OCI-LY7 (cell line): Measurements from ENCODE around the gene NCOR2. TPM values are rescaled to one million over a fixed set of nuclear protein-coding genes. Genes with fewer than 3 reads are reported as not detected.

Experiments used
- BruUV-seq: library from RNA; stranded (reverse); fragments of 400-500 nt; replicated peaks from 2 replicates; lab custom pipeline; 2021; lab: Mats Ljungman, UMichigan
- CTCF ChIA-PET: fragments of 300-600 bp; sonication (Branson Sonifier 250); formaldehyde crosslinking; loops from one replicate; lab custom pipeline; 2022; ENCODE audit warnings: antibody characterized with exemption; ENCODE audit not compliant: unreplicated experiment; lab: Charles Lee
- POLR2A ChIA-PET: fragments of 300-600 bp; sonication (Branson Sonifier 250); formaldehyde crosslinking; loops from one replicate; lab custom pipeline; 2022; ENCODE audit warnings: antibody characterized with exemption; lab: Charles Lee
- DNase-seq: peaks from one replicate; pipeline ENCODE4 v3.0.0-alpha.2; 2015; ENCODE audit warnings: low spot score
- H2AFZ ChIP-seq: fragments of 200-600 bp; sonication (generic), shearing (Covaris generic); 2 replicates; pipeline ENCODE4 v1.6.1; 2014; ENCODE audit warnings: mild to moderate bottlenecking, antibody characterized with exemption, low read length, moderate library complexity
- H3K27ac ChIP-seq: fragments of 200-600 bp; sonication (generic); 2 replicates; pipeline ENCODE4 v1.5.1; 2014; ENCODE audit warnings: mixed run types, low read depth, mild to moderate bottlenecking, moderate library complexity, low read length, inconsistent platforms; ENCODE audit not compliant: poor library complexity, severe bottlenecking
- H3K36me3 ChIP-seq: fragments of 200-600 bp; sonication (generic); 2 replicates; pipeline ENCODE4 v1.6.1; 2014; ENCODE audit warnings: mild to moderate bottlenecking, antibody characterized with exemption, low read length, moderate library complexity, mixed read lengths; ENCODE audit not compliant: insufficient read depth
- H3K4me1 ChIP-seq: fragments of 200-600 bp; sonication (generic); 2 replicates; pipeline ENCODE4 v1.5.1; 2014; ENCODE audit warnings: mild to moderate bottlenecking, low read length; ENCODE audit not compliant: insufficient read depth, poor library complexity, severe bottlenecking
- H3K4me2 ChIP-seq: fragments of 200-600 bp; sonication (generic); 2 replicates; pipeline ENCODE4 v1.6.1; 2014; ENCODE audit warnings: mild to moderate bottlenecking, low read length
- H3K4me3 ChIP-seq: fragments of 200-600 bp; sonication (generic); 2 replicates; pipeline ENCODE4 v1.5.1; 2014; ENCODE audit warnings: mild to moderate bottlenecking, low read depth, low read length; ENCODE audit not compliant: poor library complexity, severe bottlenecking
- H3K79me2 ChIP-seq: fragments of 200-600 bp; sonication (generic); 2 replicates; pipeline ENCODE4 v1.6.1; 2016; ENCODE audit warnings: low read depth, mild to moderate bottlenecking, low read length, moderate library complexity, mixed read lengths; ENCODE audit not compliant: insufficient read depth
- H3K9me2 ChIP-seq: fragments of 200-600 bp; sonication (generic); 2 replicates; pipeline ENCODE4 v1.6.1; 2016; ENCODE audit warnings: mild to moderate bottlenecking, low read length, mixed read lengths; ENCODE audit not compliant: insufficient read depth
- H3K9me3 ChIP-seq: fragments of 200-600 bp; sonication (generic); 2 replicates; pipeline ENCODE4 v1.6.1; 2014; ENCODE audit warnings: mild to moderate bottlenecking, mixed run types, low read length, mixed read lengths
- H4K20me1 ChIP-seq: fragments of 200-600 bp; sonication (generic); 2 replicates; pipeline ENCODE4 v1.6.1; 2014; ENCODE audit warnings: mild to moderate bottlenecking, antibody characterized with exemption, low read length, moderate library complexity, mixed read lengths; ENCODE audit not compliant: insufficient read depth
- EZH2phosphoT487 ChIP-seq: fragments of 200-600 bp; sonication (generic); IDR thresholded peaks from 2 replicates; pipeline ENCODE4 v1.6.1; 2018; ENCODE audit warnings: low read depth, borderline replicate concordance, mild to moderate bottlenecking, mixed run types, antibody characterized with exemption, low read length, moderate library complexity, mixed read lengths
- intact Hi-C: fragments of 100-400 bp; cut with micrococcal nuclease; formaldehyde crosslinking; loops from one replicate; pipeline ENCODE4 v1.10.0; 2022; ENCODE audit not compliant: unreplicated experiment
- total RNA-seq, 2 experiments: library from RNA; depleted of rRNA in 1 of 2; stranded (reverse); fragments of >200 nt in 1 of 2; shearing (Covaris generic) in 1 of 2; gene quantifications; 2 replicates each; pipeline ENCODE4 v1.2.3, GENCODE V29; 2014 to 2022
- TF ChIP-seq, protein P1 (sequence below): fragments of 200-600 bp; sonication (generic); conservative IDR thresholded peaks from 2 replicates; pipeline ENCODE4 v1.5.1; 2014; ENCODE audit warnings: mild to moderate bottlenecking, antibody characterized with exemption, low read length, moderate library complexity, mixed read lengths

Gene NCOR2
- total RNA-seq, 2 experiments from 2014 or later: 22.7 to 159 TPM

GRCh38 chr12:124605883-124606774 is 38.7 kb upstream of the NCOR2 start:
- Histone ChIP-seq H2AFZ (no peak overlapping the region), H3K36me3 (no peaks in the 10 kb centered on the region), H3K4me2 (no peak overlapping the region), H3K9me2 (no peaks in the 10 kb centered on the region), H3K9me3 (no peaks in the 10 kb centered on the region), H3K4me3 (no peak overlapping the region), H3K27ac (no peak overlapping the region), H3K4me1 (peaks cover 39% of the 10 kb centered on the region), H3K79me2 (no peaks in the 10 kb centered on the region), H4K20me1 (no peaks in the 10 kb centered on the region)
- BruUV-seq: no TSS peak
- ChIA-PET POLR2A (no interaction called here), CTCF (interaction anchor here (1.0 kb wide), 1 partner anchor 151 kb away, joined by 3 read pairs; no protein-coding TSS in a partner anchor)
- TF ChIP-seq, protein P1, sequence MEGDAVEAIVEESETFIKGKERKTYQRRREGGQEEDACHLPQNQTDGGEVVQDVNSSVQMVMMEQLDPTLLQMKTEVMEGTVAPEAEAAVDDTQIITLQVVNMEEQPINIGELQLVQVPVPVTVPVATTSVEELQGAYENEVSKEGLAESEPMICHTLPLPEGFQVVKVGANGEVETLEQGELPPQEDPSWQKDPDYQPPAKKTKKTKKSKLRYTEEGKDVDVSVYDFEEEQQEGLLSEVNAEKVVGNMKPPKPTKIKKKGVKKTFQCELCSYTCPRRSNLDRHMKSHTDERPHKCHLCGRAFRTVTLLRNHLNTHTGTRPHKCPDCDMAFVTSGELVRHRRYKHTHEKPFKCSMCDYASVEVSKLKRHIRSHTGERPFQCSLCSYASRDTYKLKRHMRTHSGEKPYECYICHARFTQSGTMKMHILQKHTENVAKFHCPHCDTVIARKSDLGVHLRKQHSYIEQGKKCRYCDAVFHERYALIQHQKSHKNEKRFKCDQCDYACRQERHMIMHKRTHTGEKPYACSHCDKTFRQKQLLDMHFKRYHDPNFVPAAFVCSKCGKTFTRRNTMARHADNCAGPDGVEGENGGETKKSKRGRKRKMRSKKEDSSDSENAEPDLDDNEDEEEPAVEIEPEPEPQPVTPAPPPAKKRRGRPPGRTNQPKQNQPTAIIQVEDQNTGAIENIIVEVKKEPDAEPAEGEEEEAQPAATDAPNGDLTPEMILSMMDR: no peak
- TF ChIP-seq EZH2phosphoT487: no peak
- no peak for DNase-seq
- intact Hi-C loops: loop anchor here (5.0 to 10.0 kb wide), 3 partner anchors 139 to 311 kb away; no protein-coding TSS in a partner anchor

DNA sequence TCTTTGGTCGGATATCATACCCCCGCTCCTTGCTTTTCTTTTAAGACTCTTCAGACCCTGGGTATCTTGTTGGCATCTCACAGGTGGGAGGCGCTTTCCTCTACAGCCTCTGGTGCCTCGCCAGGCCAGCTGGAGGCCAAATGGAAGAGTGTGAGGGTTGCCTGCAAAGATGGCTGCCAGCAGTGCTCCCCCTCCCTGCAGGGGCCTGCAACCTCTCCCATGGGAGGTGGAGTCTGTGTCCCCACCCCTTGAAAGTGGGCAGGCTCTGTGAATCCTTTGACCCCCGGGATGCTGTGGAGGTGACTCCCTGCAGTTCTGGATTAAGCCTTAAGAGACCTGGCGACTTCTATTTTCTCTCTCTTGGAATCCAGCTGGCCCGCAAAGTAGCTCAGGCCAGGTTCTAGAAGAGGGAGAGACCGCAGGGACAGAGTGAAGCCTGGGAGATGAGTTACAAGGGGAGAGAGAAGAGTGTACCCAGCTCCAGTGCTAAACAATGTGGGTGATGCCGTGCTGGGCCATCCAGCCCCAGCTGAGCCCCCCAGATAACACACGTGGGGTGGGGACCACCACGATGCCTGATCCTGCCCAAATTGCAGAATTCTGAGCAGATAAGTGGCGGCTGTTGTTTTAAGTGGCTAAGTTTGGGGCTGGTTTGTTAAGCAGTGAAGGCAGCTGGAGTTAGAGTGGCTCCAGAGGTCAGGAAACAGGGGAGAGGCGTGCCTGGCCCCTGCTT is 37.9 kb upstream of the NCOR2 start:
- no TSS peak for BruUV-seq
- Histone ChIP-seq H3K9me2 (no peaks in the 10 kb centered on the region), H2AFZ (no peak overlapping the region), H3K4me1 (peaks cover 33% of the 10 kb centered on the region), H4K20me1 (no peaks in the 10 kb centered on the region), H3K79me2 (no peaks in the 10 kb centered on the region), H3K4me2 (no peak overlapping the region), H3K9me3 (no peaks in the 10 kb centered on the region), H3K36me3 (no peaks in the 10 kb centered on the region), H3K27ac (no peak overlapping the region), H3K4me3 (no peak overlapping the region)
- TF ChIP-seq, protein P1: no peak
- no peak for TF ChIP-seq EZH2phosphoT487
- intact Hi-C loops: loop anchor here (5.0 to 10.0 kb wide), 3 partner anchors 138 to 312 kb away; no protein-coding TSS in a partner anchor
- POLR2A ChIA-PET: no interaction called here
- CTCF ChIA-PET: no interaction called here
- DNase-seq: no peak
